HG03469 (cell line): Measurements from ENCODE around the gene CGB3.
"Not testable (repeated sequence)": the region's sequence is repeated elsewhere in the genome, so short reads cannot be mapped to it uniquely, and the experiment has no call there.

Experiments
- ATAC-seq: cut with Tn5 transposase; IDR thresholded peaks from one replicate; pipeline ENCODE4 v1.9.1; 2021; ENCODE audit warnings: mild to moderate bottlenecking, moderate library complexity, moderate number of reproducible peaks; ENCODE audit not compliant: unreplicated experiment

The CGB3 gene

GRCh38 chr19:49024233-49024632, at the start of gene CGB3:
CGB3 (minus strand) TSS chr19:49024333; CDS start chr19:49023971, 362 bp downstream.
- not testable (repeated sequence) for ATAC-seq

DNA sequence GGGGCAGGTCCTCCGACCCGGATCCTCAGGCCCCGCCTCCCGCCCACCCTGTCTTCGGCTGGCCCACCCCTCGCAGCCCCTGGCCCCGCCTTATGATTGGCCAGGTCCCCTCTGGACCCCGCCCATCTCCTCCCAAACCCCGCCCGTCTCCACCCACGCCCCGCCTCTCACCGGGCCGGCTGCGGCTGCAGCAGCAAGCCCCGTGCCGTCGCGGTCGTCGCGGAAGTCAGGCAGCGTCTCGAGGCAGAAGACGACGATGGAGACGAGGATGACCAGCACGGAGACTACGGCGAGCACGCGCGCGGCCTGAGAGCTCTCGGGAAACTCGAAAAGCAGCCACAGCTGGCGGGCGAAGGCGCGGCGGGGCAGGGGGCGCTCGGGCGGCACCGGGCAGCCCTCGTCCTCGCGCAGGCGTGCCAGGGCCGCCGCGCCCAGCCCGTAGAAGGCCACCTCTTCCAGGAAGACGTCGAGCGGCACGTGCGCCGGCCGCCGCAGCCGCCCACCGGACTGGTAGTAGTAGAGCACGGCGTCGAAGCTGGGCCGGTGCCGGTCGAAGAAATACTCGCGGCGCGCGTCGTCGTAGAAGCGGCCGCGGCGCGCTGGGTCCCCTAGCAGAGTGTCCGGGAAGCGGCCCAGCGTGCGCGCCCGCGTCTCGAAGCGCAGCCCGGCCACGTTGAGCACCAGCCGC, 47.9 kb upstream of the CGB3 start:
- no peak for ATAC-seq

DNA sequence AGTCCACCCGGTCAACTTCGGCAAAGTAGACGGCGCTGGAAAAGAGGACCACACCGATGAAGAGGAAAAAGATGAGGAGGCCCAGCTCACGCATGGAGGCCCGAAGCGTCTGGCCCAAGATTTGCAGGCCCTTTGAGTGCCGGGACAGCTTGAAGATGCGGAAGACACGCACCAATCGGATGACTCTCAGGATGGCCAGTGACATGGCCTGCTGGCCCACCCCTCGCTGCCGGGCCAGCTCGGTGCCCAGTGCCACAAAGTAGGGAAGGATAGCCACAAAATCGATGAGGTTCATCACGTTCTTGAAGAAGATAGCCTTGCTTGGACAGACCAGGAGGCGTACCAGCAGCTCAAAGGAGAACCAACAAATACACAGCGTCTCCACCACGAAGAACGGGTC, 46.3 kb upstream of the CGB3 start:
- ATAC-seq: no peak

- no peak for ATAC-seq
Measured at GRCh38 chr19:49069026-49069425, 44.9 kb upstream of the CGB3 start.

GRCh38 chr19:49067554-49067953, 43.4 kb upstream of the CGB3 start:
- no peak for ATAC-seq

DNA sequence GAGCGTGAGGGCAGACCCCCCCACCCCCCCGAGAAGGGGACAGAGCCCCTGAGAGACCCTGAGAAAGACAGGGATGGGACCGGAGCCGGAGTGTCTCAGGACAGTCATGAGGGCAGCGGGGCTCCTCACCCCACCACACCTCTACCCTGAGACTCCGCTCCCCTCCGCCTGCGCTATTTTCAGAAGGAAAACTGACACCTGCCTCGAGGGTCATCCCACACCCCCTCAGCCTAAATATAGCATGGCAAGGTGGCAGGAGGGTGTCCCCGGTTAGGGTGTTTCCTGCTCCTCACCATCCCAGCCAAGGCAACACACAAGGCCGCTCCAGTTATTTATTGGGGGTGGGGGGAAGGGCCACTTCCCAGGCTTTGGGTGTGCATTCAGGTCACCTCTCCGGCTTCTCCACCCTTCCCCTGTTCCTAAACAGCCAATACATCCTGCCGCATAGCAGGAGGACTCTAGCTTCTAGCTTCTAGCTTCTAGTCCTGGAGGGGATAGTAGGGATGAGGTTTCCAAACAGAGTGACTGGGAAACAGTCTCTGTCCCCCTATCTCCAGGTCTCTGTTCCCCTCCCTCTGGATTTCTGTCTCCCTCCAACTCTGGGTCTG, 41.9 kb upstream of the CGB3 start:
- no peak for ATAC-seq

- no peak for ATAC-seq
Measured at GRCh38 chr19:49064768-49065611, 40.9 kb upstream of the CGB3 start, which contains the start of gene NTF4. NTF4 (minus strand) TSS chr19:49064818; CDS start chr19:49061997, 2,821 bp downstream.

- ATAC-seq: no peak
Measured at GRCh38 chr19:49064029-49064629, 40.0 kb upstream of the CGB3 start.

- no peak for ATAC-seq
Measured at GRCh38 chr19:49061445-49061844, 37.3 kb upstream of the CGB3 start.

DNA sequence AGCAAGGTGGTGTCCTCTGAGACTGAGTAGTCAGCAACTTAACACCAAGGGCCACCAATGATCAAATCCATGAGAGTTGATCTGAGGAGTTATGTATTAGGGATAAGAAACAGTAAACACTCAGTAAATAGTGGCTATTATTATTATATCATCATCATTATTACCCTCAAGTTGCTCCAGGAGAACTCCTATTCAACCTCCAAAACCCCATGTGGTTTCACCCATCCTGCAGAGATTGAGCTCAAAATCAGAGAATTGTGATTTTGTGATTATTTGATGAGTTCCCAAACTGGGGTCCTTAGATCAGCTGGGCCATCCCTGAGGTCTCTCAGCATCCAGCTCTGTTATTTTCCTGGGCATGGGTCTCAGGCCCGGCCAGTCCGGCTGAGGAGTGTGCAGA, 36.9 kb upstream of the CGB3 start:
- no peak for ATAC-seq

DNA sequence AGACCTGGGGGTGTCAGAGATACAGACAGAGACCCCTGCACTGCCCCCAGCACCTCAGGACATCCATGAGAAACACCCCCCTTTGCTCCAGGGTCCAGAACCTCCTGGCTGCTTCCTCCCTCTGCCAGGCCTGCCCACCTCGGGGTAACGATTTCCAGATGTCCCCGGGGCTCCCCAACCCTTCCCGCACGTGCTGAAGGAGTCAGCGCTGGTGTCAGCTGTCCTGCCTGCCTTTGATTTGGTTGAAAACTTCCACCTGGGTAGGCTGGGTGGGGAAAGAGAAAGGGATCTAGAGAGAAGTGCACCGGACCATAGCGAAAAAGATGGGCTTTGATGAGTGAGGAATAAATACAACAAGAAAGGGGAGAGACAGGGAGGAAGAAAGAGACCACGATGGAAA, 34.9 kb upstream of the CGB3 start:
- ATAC-seq: no peak

- no peak for ATAC-seq
Measured at GRCh38 chr19:49058562-49058961, 34.4 kb upstream of the CGB3 start.

GRCh38 chr19:49057636-49058234, 33.6 kb upstream of the CGB3 start, which contains the start of gene CGB7:
CGB7 (minus strand) TSS chr19:49057749; CDS start chr19:49055375, 2,374 bp downstream.
- no peak for ATAC-seq

DNA sequence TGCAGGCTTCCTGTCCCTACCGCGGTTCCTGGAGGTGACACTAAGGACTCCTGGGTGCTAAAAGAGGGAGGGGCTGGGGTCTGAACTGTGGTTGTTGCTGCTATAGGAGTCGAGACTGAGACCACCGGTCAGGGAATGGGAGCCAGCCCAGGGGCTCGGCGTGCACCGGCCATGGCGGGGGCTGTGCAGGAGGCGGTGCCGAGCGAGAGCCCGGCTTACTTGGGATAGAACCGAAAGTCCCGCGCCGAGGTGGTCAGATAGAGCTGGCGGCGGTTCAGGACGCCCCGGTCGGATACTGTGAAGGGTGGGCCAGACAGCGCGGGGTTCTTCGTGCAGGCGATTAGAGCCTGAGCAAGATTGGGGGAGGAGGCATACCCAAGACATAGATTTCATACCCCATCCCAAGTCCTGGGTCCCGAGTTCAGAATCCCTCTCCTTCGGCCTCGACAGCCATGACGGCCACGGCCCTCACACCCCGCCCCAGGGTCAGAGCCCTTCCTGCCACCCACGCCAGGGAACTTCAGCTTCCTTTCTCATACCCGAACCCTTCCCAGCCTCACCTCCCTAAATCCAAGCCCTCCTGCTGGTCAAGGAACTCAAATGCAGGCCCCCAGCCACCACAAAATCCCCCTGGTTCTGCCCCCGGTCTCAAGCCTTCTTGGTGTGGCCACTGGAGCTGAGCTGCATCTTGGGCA, 32.9 kb upstream of the CGB3 start:
- ATAC-seq: not testable (repeated sequence)

DNA sequence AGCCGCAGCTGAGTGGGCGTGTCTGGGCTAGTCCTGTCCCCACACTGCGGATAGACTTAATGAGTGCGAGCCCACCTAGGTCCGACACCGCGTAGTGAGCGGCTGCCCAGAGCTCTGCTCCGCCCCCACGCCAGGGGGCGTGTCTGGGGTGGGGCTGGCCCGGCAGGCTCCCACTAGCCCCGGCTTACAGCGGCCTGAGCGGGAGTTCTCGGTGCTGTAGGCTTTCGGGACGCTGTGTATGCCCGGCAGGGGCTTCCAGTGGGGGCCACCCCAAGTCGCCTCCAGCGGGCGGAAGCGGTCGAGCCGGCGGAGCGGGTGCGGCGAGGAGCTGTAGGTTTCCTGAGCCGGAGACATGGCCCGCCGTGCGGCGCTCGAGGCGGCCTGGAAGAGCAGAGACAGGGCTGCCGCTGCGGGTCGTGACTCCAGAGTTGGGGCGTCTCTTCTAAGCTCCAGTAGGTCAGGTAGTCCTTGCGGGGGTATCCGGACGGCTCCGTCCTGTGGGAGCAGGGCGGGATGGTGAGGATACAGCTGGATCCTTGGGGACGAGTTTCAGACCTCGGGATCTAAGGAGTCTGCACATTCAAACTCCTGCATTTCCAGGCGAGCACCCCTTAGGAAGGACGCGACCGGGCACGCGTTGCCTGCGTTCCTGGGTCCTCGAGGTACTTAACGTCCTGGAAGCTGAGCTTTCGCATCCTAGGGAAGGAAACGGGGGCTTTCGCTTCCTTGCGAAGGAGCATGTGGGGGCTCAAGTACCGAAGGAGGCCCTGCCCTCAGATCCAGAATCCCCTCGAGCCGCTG, 32.2 kb upstream of the CGB3 start:
- ATAC-seq: no peak

- ATAC-seq: not testable (repeated sequence)
Measured at GRCh38 chr19:49050376-49051033, 26.4 kb upstream of the CGB3 start.

GRCh38 chr19:49049834-49050233, 25.7 kb upstream of the CGB3 start:
- ATAC-seq: not testable (repeated sequence)

DNA sequence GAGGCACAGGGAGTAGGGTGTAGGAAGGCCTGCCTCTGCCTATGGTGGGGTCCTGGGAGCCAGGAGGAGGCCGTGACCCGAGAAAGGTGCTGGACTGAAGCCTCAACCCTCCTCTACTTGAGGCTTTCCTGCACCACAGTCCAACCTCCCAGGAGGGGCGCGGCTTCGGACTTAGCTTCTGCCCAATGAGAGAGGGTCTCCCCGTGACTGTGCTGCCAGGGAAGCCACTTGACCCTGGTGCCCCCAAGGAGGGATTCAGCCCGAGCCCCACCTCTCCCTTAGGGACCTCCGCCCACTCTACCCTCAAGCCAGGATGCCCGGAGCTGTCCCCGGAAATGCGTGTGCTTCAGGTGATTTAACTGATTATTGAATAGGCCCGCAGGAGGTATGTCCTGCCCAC, 24.9 kb upstream of the CGB3 start, which contains the start of gene CGB8:
Gene CGB8, minus strand, starts transcription at position 101 of the 400 bp plus-strand sequence. CDS start 372 bp downstream, outside the sequence.
- not testable (repeated sequence) for ATAC-seq

- not testable (repeated sequence) for ATAC-seq
Measured at GRCh38 chr19:49043548-49043947, 19.4 kb upstream of the CGB3 start, which contains the start of gene CGB5. CGB5 (plus strand) TSS chr19:49043848; CDS start chr19:49044210, 362 bp downstream.
